Ovary (tissue), 10 donors: ENCODE data around the gene INMT. TPM values are rescaled to one million over a fixed set of nuclear protein-coding genes. Genes with fewer than 3 reads are reported as not detected.

ENCODE experiments used
- DNase-seq, 5 donors: peaks; one replicate each; pipeline ENCODE4 v3.0.0-alpha.2; 2019 to 2020
- H3K27ac ChIP-seq, 2 donors: fragments of 200-600 bp; one replicate each; pipeline versions ENCODE4 v1.5.1 to v1.8.0; 2019 to 2022
- H3K27me3 ChIP-seq: fragments of 200-600 bp; one replicate; pipeline ENCODE4 v1.8.0; 2022
- H3K36me3 ChIP-seq: fragments of 200-600 bp; sonication (generic); one replicate; pipeline ENCODE4 v1.5.1; 2019
- H3K4me1 ChIP-seq: one replicate; pipeline ENCODE4 v1.8.1; 2013; ENCODE audit warnings: mild to moderate bottlenecking, moderate library complexity; ENCODE audit not compliant: insufficient read depth
- H3K4me3 ChIP-seq: fragments of 200-600 bp; sonication (generic); one replicate; pipeline ENCODE4 v1.5.1; 2017
- H3K9me3 ChIP-seq, 2 donors: fragments of 200-600 bp in 1 of 2; sonication (generic) in 1 of 2; one replicate each; pipeline versions ENCODE4 v1.5.1 to v1.8.1; 2013 to 2019; ENCODE audit warnings: mild to moderate bottlenecking in 1 of 2, moderate library complexity in 1 of 2
- EP300 ChIP-seq: sonication (generic); formaldehyde crosslinking; IDR thresholded peaks from one replicate; pipeline ENCODE4 v1.6.1; 2017; ENCODE audit warnings: antibody characterized with exemption
- POLR2A ChIP-seq: fragments of 450-650 bp; IDR thresholded peaks from one replicate; pipeline ENCODE4 v1.6.1; 2017; ENCODE audit warnings: antibody characterized with exemption, mild to moderate bottlenecking, moderate library complexity
- WGBS, 3 donors: extraction: QIAGEN DNeasy Blood & Tissue Kit in 1 of 3; methylation state at CpG; one replicate each; pipeline versions ENCODE4 v1.1.5 to v1.1.7; 2013 to 2017; 5-methylcytosine and 5-hydroxymethylcytosine counted together
- intact Hi-C, 4 donors: fragments of 100-400 bp; cut with DNase I; formaldehyde crosslinking; loops; one replicate each; pipeline versions ENCODE4 v1.11.0 to v1.15.1; 2022 to 2023
- long read RNA-seq, 3 donors: library from polyadenylated mRNA in 2 of 3; unstranded in 2 of 3; transcript quantifications; one replicate each; pipeline ENCODE4 v2.0.0 and lab custom pipeline, GENCODE V29; 2021 to 2026
- polyA plus RNA-seq, 2 donors: library from polyadenylated mRNA; stranded (reverse); fragments of 200-250 nt in 1 of 2; fragments of 350-450 nt in 1 of 2; fragmentation: Illumina TruSeq in 1 of 2; extraction: RNeasy Lipid Tissue Mini Kit (QIAGEN cat#74804) in 1 of 2; gene quantifications; one replicate each; pipeline ENCODE4 v1.2.3, GENCODE V29; 2013 to 2014
- total RNA-seq, 7 donors: library from RNA; depleted of rRNA in 2 of 7; stranded (reverse); fragments of >200 nt in 2 of 7; fragmentation: NEBNext Ultra II Directional in 3 of 7; extraction: Animal tissue kit (Norgen Biotek cat#: 25700) in 3 of 7; gene quantifications; one replicate each; pipeline versions ENCODE4 v1.1.0 to v1.2.4, GENCODE V29; 2016 to 2023
- TF ChIP-seq, protein P1 (sequence below), 3 donors: fragments of 450-650 bp in 2 of 3; fragments of 200-600 bp in 1 of 3; IDR thresholded peaks; one replicate each; pipeline versions ENCODE4 v1.5.1 to v1.8.0; 2016 to 2022; ENCODE audit warnings: antibody characterized with exemption in 3 of 3, mild to moderate bottlenecking in 1 of 3
- donor health status: DM: no; HTN: no; CAD: no; lungs with moderate emphysema.
- donor health status: DM: no; HTN: no; CAD: no.
- donor health status: Bipolar disorder and iron deficiency.
- donor health status: DM: yes; HTN: yes; CAD: no.
- donor health status: DM: no; HTN: no; CAD: no.
- donor health status: DM: yes; HTN: yes; CAD: no.

The INMT gene
- total RNA-seq, result 100 to 1,000 TPM in 1 of 7 donors, 10 to 100 TPM in 4, 1 to 10 TPM in 1, under 1 TPM in 1; 0.99 to 153 (median 41.8) TPM
- 10 to 100 TPM; 11.9 to 37.3 TPM for polyA plus RNA-seq
- long read RNA-seq, donor 1, transcript INMT-201 (3 exons, 2,559 nt), result major isoform, 24 of 36 reads
- long read RNA-seq, donor 1, partial matches to known transcripts, result 12 of 36 reads
- long read RNA-seq, donor 1, other reads (novel, unspliced or antisense), result 0 of 36 reads
- long read RNA-seq, donor 2, result 0 reads
- long read RNA-seq, donor 3, transcript INMT-201 (3 exons, 2,559 nt), result major isoform, 42 of 69 reads
- long read RNA-seq, donor 3, partial matches to known transcripts, result 19 of 69 reads
- long read RNA-seq, donor 3, other reads (novel, unspliced or antisense), result 6 of 69 reads

DNA sequence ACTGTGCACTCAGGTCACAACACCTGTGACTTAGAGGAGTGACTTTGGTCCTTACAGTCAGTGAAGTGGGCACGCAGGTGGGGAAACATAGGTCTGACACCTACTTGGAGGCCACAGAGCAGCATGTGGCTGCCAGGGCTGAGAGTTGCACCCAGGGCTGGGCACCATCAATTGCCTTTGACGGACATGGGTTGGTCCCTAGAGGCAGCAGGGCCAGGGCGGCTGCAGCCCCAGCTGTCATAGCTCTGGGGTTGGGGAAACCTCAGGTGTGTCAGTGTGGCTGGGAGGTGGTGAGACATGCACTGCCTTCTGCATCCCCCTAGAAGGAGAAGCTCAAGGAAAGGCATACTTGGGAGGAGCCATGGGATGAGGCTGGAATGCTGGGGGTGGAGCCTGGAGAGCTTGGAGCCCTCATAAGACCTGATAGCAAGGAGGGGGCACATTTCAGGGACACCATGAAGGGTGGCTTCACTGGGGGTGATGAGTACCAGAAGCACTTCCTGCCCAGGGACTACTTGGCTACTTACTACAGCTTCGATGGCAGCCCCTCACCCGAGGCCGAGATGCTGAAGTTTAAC lies at the start of gene INMT:
TSS of gene INMT (plus strand) at position 440 of the 578 bp plus-strand sequence. CDS start at position 456, 16 bp downstream.
- TF ChIP-seq EP300 (no peak), POLR2A (no peak)
- TF ChIP-seq, protein P1, sequence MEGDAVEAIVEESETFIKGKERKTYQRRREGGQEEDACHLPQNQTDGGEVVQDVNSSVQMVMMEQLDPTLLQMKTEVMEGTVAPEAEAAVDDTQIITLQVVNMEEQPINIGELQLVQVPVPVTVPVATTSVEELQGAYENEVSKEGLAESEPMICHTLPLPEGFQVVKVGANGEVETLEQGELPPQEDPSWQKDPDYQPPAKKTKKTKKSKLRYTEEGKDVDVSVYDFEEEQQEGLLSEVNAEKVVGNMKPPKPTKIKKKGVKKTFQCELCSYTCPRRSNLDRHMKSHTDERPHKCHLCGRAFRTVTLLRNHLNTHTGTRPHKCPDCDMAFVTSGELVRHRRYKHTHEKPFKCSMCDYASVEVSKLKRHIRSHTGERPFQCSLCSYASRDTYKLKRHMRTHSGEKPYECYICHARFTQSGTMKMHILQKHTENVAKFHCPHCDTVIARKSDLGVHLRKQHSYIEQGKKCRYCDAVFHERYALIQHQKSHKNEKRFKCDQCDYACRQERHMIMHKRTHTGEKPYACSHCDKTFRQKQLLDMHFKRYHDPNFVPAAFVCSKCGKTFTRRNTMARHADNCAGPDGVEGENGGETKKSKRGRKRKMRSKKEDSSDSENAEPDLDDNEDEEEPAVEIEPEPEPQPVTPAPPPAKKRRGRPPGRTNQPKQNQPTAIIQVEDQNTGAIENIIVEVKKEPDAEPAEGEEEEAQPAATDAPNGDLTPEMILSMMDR (IDR thresholded peaks at IDR 0.05), result no peak
- Histone ChIP-seq H3K4me3 (no peak within 1 kb of the TSS), H3K27ac (no peak within 1 kb of the TSS), H3K4me1 (peaks cover 28% of the 10 kb centered on the region), H3K9me3 (no peaks in the 10 kb centered on the region), H3K27me3 (no peaks in the 10 kb centered on the region), H3K36me3 (no peaks in the 10 kb centered on the region)
- 40 to 52% (median 51%) methylated on average over 6 of the region's 6 CpGs for WGBS, 3 donors
- peak in 1 of 5 donors; percentile 59 for DNase-seq
- intact Hi-C loops, result no loop called here

DNA sequence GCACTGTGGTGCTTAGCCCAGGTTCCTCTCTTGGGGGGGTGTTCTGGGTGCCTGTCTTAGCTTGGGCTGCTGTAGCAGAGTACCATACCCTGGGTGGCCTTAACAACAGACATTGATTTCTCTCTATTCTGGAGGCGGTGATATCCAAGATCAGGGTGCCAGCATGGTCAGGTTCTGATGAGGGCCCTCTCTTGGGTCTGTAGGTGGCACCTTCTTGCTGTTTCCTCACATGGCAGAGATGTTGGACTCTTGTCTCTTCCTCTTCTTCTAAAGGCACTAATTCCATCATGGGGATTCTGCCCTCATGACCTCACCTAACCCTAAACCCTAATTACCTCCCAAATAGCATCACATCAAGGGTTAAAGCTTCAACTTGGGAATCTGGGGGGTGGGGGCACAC lies 49.7 kb upstream of the INMT start:
- TF ChIP-seq, protein P1 (IDR thresholded peaks at IDR 0.05), result no peak
- no peak for TF ChIP-seq POLR2A
- no peak for TF ChIP-seq EP300
- Histone ChIP-seq H3K27me3 (no peaks in the 10 kb centered on the region), H3K36me3 (no peaks in the 10 kb centered on the region), H3K9me3 (no peaks in the 10 kb centered on the region), H3K27ac (no peak overlapping the region), H3K4me3 (no peak overlapping the region), H3K4me1 (no peaks in the 10 kb centered on the region)
- no peak for DNase-seq
- 77 to 100% (median 83%) methylated on average over 1 of the region's 1 CpG for WGBS, 3 donors
- intact Hi-C loops, result no loop called here

DNA sequence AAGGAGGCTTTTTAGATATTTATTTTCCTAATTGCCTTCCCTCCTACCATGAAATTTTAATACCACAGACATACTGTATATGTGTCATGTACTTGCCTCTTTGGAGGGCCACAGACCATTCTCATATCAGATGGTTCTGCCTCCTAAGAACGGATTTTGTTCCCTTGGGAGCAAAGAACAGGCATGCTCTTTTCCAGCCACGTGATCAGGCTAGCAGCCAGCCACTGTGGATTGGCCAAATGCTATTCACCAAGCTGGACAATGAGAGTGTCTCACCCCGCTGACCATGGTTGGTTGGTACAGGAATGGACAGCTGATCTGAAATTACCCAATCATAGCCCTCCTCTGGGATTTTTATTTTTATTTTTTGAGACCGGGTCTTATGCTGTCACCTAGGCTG lies 48.2 kb upstream of the INMT start:
- Histone ChIP-seq H3K36me3 (no peaks in the 10 kb centered on the region), H3K27ac (no peak overlapping the region), H3K4me3 (no peak overlapping the region), H3K4me1 (no peaks in the 10 kb centered on the region), H3K9me3 (no peaks in the 10 kb centered on the region), H3K27me3 (no peaks in the 10 kb centered on the region)
- intact Hi-C loops, result no loop called here
- TF ChIP-seq, protein P1 (IDR thresholded peaks at IDR 0.05), result no peak
- TF ChIP-seq POLR2A (no peak), EP300 (no peak)
- 67 to 77% (median 73%) methylated on average over 4 of the region's 4 CpGs for WGBS, 3 donors
- DNase-seq, result no peak

DNA sequence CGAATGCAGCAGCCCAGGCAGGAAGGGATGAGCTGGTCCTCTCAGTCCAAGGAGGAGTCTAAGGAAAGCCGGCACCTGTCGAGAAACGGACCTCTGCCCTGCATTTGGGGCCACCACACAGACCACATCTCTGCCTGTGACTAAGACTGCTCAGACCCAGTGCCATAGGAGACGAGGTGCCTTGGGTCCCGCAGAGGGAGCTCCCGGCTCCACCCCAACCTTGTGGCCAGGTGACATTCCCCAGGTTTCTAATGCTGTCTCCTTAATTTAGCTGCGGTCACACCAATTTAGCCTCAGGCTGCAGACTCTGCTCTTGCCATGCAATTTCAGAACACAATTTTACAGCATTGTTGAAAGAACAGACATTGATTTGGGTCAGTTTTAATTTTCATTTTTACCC lies 46.9 kb upstream of the INMT start:
- Histone ChIP-seq H3K9me3 (no peaks in the 10 kb centered on the region), H3K4me3 (no peak overlapping the region), H3K4me1 (no peaks in the 10 kb centered on the region), H3K27ac (no peak overlapping the region), H3K36me3 (no peaks in the 10 kb centered on the region), H3K27me3 (no peaks in the 10 kb centered on the region)
- DNase-seq, result no peak
- WGBS, 3 donors, result 79 to 87% (median 82%) methylated on average over 8 of the region's 8 CpGs
- TF ChIP-seq, protein P1 (IDR thresholded peaks at IDR 0.05), result no peak
- TF ChIP-seq POLR2A (no peak), EP300 (no peak)
- intact Hi-C loops, result no loop called here
